Endothelial cell (in vitro differentiated cells): ENCODE results near the gene GRM4. TPM values are rescaled to one million over a fixed set of nuclear protein-coding genes. Genes with fewer than 3 reads are reported as not detected.

Experiments used
- DNase-seq: peaks from one replicate; pipeline ENCODE4 v3.0.0; 2021; ENCODE audit warnings: low spot score
- H3K27ac Mint-ChIP-seq: one replicate; pipeline ENCODE4 v1.8.0; 2021; ENCODE audit warnings: mixed read lengths, inconsistent platforms; ENCODE audit not compliant: unreplicated experiment
- H3K27me3 Mint-ChIP-seq: one replicate; pipeline ENCODE4 v1.8.0; 2021; ENCODE audit warnings: mild to moderate bottlenecking, moderate library complexity, mixed read lengths, inconsistent platforms; ENCODE audit not compliant: unreplicated experiment
- H3K36me3 Mint-ChIP-seq: one replicate; pipeline ENCODE4 v1.8.0; 2021; ENCODE audit warnings: mild to moderate bottlenecking, low read depth, mixed read lengths, inconsistent platforms; ENCODE audit not compliant: unreplicated experiment
- H3K4me1 Mint-ChIP-seq: one replicate; pipeline ENCODE4 v1.8.0; 2021; ENCODE audit warnings: mild to moderate bottlenecking, mixed read lengths, inconsistent platforms; ENCODE audit not compliant: unreplicated experiment
- H3K4me3 Mint-ChIP-seq: one replicate; pipeline ENCODE4 v1.8.0; 2021; ENCODE audit warnings: mild to moderate bottlenecking, mixed read lengths, inconsistent platforms; ENCODE audit not compliant: unreplicated experiment
- H3K9me3 Mint-ChIP-seq: one replicate; pipeline ENCODE4 v1.8.0; 2021; ENCODE audit warnings: mixed read lengths, inconsistent platforms; ENCODE audit not compliant: unreplicated experiment
- total RNA-seq: library from RNA; stranded (reverse); fragmentation: NEBNext Ultra II Directional; extraction: Animal tissue kit (Norgen Biotek cat#: 25700); gene quantifications from one replicate; pipeline ENCODE4 v1.2.1, GENCODE V29; 2021; ENCODE audit not compliant: unreplicated experiment
- TF ChIP-seq, protein P1 (sequence below): fragments of 200-600 bp; sonication (generic); IDR thresholded peaks from one replicate; pipeline ENCODE4 v1.5.0; 2021; ENCODE audit warnings: antibody characterized with exemption; ENCODE audit not compliant: unreplicated experiment

The GRM4 gene
- total RNA-seq, 1 donor from 2014 or later = 2.6 TPM

DNA sequence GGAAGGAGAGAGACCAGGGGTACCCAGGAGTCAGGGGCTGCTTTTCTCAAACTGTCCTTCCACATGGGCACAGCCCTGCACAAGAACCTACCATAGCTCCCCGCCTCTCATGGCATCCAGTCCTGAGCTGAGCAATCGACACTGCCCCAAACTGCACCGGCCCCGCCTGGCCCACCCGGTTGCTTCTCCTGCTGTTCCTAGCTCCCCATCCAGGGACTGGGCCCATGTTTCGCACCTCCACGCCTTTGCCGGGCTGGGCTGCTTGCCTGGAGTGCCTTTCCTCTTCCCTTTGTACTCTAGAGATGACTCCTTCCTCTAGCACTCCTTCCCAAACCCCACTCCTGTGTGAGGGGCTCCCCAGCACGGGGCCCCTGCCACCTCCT is 123.0 kb downstream of the GRM4 start:
- no peak for DNase-seq
- peaks cover 5% of the 10 kb centered on the region for H3K27me3 Mint-ChIP-seq
- H3K27ac Mint-ChIP-seq = peak overlapping the region; percentile 37
- no peaks in the 10 kb centered on the region for H3K9me3 Mint-ChIP-seq
- H3K4me3 Mint-ChIP-seq = peak overlapping the region; percentile 53
- TF ChIP-seq, protein P1, sequence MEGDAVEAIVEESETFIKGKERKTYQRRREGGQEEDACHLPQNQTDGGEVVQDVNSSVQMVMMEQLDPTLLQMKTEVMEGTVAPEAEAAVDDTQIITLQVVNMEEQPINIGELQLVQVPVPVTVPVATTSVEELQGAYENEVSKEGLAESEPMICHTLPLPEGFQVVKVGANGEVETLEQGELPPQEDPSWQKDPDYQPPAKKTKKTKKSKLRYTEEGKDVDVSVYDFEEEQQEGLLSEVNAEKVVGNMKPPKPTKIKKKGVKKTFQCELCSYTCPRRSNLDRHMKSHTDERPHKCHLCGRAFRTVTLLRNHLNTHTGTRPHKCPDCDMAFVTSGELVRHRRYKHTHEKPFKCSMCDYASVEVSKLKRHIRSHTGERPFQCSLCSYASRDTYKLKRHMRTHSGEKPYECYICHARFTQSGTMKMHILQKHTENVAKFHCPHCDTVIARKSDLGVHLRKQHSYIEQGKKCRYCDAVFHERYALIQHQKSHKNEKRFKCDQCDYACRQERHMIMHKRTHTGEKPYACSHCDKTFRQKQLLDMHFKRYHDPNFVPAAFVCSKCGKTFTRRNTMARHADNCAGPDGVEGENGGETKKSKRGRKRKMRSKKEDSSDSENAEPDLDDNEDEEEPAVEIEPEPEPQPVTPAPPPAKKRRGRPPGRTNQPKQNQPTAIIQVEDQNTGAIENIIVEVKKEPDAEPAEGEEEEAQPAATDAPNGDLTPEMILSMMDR = no peak
- no peaks in the 10 kb centered on the region for H3K4me1 Mint-ChIP-seq
- H3K36me3 Mint-ChIP-seq = peaks cover 4% of the 10 kb centered on the region

DNA sequence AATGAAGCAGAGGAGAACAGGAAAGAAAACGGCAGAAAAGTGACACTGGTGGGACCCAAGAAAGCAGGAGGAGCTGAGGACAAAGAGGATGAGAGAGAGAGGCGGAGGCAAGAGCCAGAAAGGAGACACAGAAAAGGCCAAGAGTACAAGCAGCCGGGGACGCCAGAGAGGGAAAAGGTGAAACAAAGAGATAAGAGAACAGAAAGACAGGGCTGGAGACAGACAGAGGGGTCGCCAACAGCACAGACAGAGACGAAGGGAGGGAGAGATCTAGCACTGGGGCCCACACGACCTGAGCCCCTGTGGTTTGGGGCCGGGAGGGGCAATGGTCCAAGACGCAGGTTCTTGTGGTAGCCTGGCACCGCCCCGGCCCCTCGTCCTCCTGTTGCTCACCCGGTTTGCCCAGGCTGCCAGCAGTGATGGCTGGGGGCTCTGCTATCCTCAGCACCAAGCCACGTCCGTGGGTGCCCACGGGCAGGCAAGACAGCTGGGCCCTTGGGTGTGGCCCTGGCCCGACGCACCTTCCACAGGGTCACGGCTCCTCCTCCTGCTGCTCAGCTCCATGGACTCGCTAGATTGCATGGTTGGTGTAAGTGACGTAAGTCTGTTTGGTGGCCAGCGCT is 123.5 kb downstream of the GRM4 start:
- H3K27me3 Mint-ChIP-seq = peaks cover 5% of the 10 kb centered on the region
- no peak for DNase-seq
- no peaks in the 10 kb centered on the region for H3K4me1 Mint-ChIP-seq
- no peak overlapping the region for H3K4me3 Mint-ChIP-seq
- H3K9me3 Mint-ChIP-seq = no peaks in the 10 kb centered on the region
- H3K36me3 Mint-ChIP-seq = peaks cover 4% of the 10 kb centered on the region
- H3K27ac Mint-ChIP-seq = no peak overlapping the region
- TF ChIP-seq, protein P1 = no peak

DNA sequence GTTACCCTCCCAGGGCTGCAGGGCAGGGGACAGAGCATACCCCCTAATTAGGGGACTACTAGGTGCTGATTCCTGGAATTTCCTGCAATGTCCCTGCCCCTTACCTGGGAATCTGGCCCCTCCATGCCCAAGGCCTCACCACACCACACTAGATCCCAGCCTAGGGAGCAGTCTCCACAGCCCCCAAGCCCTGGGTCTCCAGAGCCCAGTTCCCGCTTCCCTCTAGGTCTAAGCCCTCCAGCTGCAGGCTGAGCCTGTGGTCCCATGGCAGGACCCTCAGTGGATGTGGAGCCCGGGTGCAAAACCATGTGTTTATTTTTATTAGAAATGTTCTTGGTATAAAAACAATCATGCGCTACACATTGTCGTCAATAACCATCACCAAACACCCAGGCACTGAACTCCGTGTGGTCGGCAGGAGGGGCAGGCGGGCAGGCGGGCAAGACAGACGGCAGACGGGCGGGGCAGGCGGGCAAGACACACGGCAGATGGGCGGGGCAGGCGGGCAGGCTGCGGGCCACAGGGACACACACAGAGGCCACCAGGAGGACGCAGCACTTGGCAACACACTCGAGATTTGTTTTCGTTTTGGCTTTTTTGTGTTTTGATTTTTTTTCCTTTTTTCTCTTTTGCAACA is 124.2 kb downstream of the GRM4 start:
- peaks cover 4% of the 10 kb centered on the region for H3K36me3 Mint-ChIP-seq
- no peak for DNase-seq
- TF ChIP-seq, protein P1 = no peak
- H3K4me1 Mint-ChIP-seq = no peaks in the 10 kb centered on the region
- no peak overlapping the region for H3K27ac Mint-ChIP-seq
- H3K4me3 Mint-ChIP-seq = no peak overlapping the region
- peaks cover 5% of the 10 kb centered on the region for H3K27me3 Mint-ChIP-seq
- H3K9me3 Mint-ChIP-seq = no peaks in the 10 kb centered on the region

DNA sequence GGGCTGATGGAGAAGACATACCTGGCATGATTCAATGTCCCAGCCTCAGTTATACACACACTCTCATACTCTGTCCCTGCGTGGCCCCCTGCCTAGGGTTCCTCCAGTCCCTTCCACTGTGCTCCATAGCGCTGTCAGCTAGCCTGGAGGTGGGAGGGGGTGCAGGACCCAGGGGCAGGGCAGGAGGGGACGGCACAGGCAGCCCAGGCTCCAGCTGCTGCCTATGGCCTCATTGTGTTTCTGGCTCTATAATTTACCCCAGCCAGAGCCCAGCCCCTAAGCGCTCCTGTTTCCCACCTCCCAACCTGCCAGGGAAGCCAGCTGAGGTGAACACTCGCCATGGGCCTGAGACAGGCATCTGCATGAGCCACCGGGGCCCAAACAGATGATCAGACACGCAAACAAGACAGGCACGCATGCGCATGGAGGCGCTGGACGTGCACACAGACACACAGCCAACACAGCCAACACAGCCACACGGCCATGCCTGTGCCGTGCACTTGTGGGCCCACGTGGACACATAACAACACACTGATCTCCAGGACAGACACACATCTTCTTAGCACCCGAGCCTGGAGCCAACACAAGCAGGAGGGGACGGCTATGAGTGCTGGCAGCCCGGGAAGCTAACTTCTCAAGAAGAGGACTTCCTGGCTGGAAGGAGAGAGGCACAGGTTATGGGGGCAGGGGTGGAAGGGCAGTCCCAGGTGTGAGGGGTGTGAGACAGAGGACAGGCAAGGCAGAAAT is 124.9 kb downstream of the GRM4 start:
- TF ChIP-seq, protein P1 = no peak
- Mint-ChIP-seq H3K4me3 (no peak overlapping the region), H3K9me3 (no peaks in the 10 kb centered on the region), H3K4me1 (no peaks in the 10 kb centered on the region), H3K27me3 (peaks cover 5% of the 10 kb centered on the region), H3K36me3 (peaks cover 4% of the 10 kb centered on the region), H3K27ac (no peak overlapping the region)
- DNase-seq = no peak

DNA sequence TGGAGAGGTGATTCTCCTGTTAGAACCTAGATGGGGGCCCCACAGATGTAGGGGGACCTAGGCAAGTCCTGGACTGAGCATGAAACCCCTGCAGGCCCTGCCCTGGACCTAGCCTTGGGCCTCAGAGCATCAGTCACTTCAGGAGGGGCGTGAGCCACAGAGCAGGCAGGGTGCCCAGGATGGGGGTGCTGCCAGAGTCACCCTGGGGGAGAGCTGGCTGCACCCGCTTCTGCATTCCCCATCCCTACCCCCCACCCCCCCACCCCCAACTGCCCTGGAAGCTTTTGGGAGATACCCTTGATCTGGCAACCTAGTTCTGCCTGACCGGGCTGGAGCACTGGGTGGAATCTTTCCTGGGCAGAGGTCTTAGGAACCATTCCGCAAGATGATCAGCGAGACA is 125.6 kb downstream of the GRM4 start:
- TF ChIP-seq, protein P1 = no peak
- Mint-ChIP-seq H3K27me3 (peaks cover 5% of the 10 kb centered on the region), H3K36me3 (peaks cover 4% of the 10 kb centered on the region), H3K9me3 (no peaks in the 10 kb centered on the region), H3K4me1 (no peaks in the 10 kb centered on the region), H3K4me3 (no peak overlapping the region), H3K27ac (no peak overlapping the region)
- no peak for DNase-seq
